ENCODE results near the gene TBL1X. TPM values are rescaled to one million over a fixed set of nuclear protein-coding genes. Genes with fewer than 3 reads are reported as not detected.

Gene TBL1X
- total and polyA plus RNA-seq, 2 donors = 6.8 to 11.5 TPM

- Histone ChIP-seq H3K27me3 (ENCODE audit: control insufficient read depth in 2 of 2, insufficient read depth in 1 of 2, low read length in 1 of 2) (no peaks in the 10 kb centered on the region), H3K4me3 (ENCODE audit: low read length in 2 of 2) (no peak overlapping the region), H3K36me3 (ENCODE audit: control insufficient read depth in 2 of 2, insufficient read depth in 2 of 2, low read length in 1 of 2) (peaks cover 3 to 6% of the 10 kb centered on the region in 2 donors), H3K27ac (ENCODE audit: low read depth in 1 of 2, low read length in 1 of 2) (no peak overlapping the region), H3K4me1 (ENCODE audit: control insufficient read depth in 2 of 2, insufficient read depth in 2 of 2, low read length in 2 of 2) (no peaks in the 10 kb centered on the region), H3K9me3 (ENCODE audit: control insufficient read depth in 2 of 2, insufficient read depth in 1 of 2, low read length in 1 of 2) (peaks cover 0 to 25% of the 10 kb centered on the region in 2 donors)
- no peak for DNase-seq (ENCODE audit: low read depth in 6 of 9, low spot score in 9 of 9)
- WGBS = 96% methylated on average over 2 of the region's 2 CpGs
Measured at GRCh38 chrX:9724711-9725110, 259.9 kb downstream of the TBL1X start.

- no peaks in the 10 kb centered on the region for H3K36me3 ChIP-seq (ENCODE audit: control insufficient read depth in 2 of 2, insufficient read depth in 2 of 2, low read length in 1 of 2)
- DNase-seq (ENCODE audit: low read depth in 6 of 9, low spot score in 9 of 9) = no peak
- no peak overlapping the region for H3K27ac ChIP-seq (ENCODE audit: low read depth in 1 of 2, low read length in 1 of 2)
- no peak overlapping the region for H3K4me3 ChIP-seq (ENCODE audit: low read length in 2 of 2)
- H3K4me1 ChIP-seq (ENCODE audit: control insufficient read depth in 2 of 2, insufficient read depth in 2 of 2, low read length in 2 of 2) = no peaks in the 10 kb centered on the region
- 80% methylated on average over 3 of the region's 3 CpGs for WGBS
- H3K27me3 ChIP-seq (ENCODE audit: control insufficient read depth in 2 of 2, insufficient read depth in 1 of 2, low read length in 1 of 2) = no peaks in the 10 kb centered on the region
- peaks cover 0 to 10% of the 10 kb centered on the region in 2 donors for H3K9me3 ChIP-seq (ENCODE audit: control insufficient read depth in 2 of 2, insufficient read depth in 1 of 2, low read length in 1 of 2)
Measured at GRCh38 chrX:9728261-9728660, 263.4 kb downstream of the TBL1X start.

- Histone ChIP-seq H3K36me3 (ENCODE audit: control insufficient read depth in 2 of 2, insufficient read depth in 2 of 2, low read length in 1 of 2) (no peaks in the 10 kb centered on the region), H3K27me3 (ENCODE audit: control insufficient read depth in 2 of 2, insufficient read depth in 1 of 2, low read length in 1 of 2) (no peaks in the 10 kb centered on the region), H3K4me1 (ENCODE audit: control insufficient read depth in 2 of 2, insufficient read depth in 2 of 2, low read length in 2 of 2) (no peaks in the 10 kb centered on the region), H3K27ac (ENCODE audit: low read depth in 1 of 2, low read length in 1 of 2) (no peak overlapping the region), H3K9me3 (ENCODE audit: control insufficient read depth in 2 of 2, insufficient read depth in 1 of 2, low read length in 1 of 2) (peaks cover 0 to 9% of the 10 kb centered on the region in 2 donors), H3K4me3 (ENCODE audit: low read length in 2 of 2) (no peak overlapping the region)
- 95% methylated on average over 5 of the region's 5 CpGs for WGBS
- DNase-seq (ENCODE audit: low read depth in 6 of 9, low spot score in 9 of 9) = no peak
Measured at GRCh38 chrX:9729171-9729885, 264.5 kb downstream of the TBL1X start.

GRCh38 chrX:9730078-9730477, 265.2 kb downstream of the TBL1X start:
- 96% methylated on average over 2 of the region's 3 CpGs for WGBS
- Histone ChIP-seq H3K4me3 (ENCODE audit: low read length in 2 of 2) (no peak overlapping the region), H3K9me3 (ENCODE audit: control insufficient read depth in 2 of 2, insufficient read depth in 1 of 2, low read length in 1 of 2) (peaks cover 0 to 9% of the 10 kb centered on the region in 2 donors), H3K4me1 (ENCODE audit: control insufficient read depth in 2 of 2, insufficient read depth in 2 of 2, low read length in 2 of 2) (no peaks in the 10 kb centered on the region), H3K27ac (ENCODE audit: low read depth in 1 of 2, low read length in 1 of 2) (no peak overlapping the region), H3K27me3 (ENCODE audit: control insufficient read depth in 2 of 2, insufficient read depth in 1 of 2, low read length in 1 of 2) (no peaks in the 10 kb centered on the region), H3K36me3 (ENCODE audit: control insufficient read depth in 2 of 2, insufficient read depth in 2 of 2, low read length in 1 of 2) (no peaks in the 10 kb centered on the region)
- DNase-seq (ENCODE audit: low read depth in 6 of 9, low spot score in 9 of 9) = no peak

- DNase-seq (ENCODE audit: low read depth in 6 of 9, low spot score in 9 of 9) = no peak
- H3K27me3 ChIP-seq (ENCODE audit: control insufficient read depth in 2 of 2, insufficient read depth in 1 of 2, low read length in 1 of 2) = no peaks in the 10 kb centered on the region
- no peak overlapping the region for H3K4me3 ChIP-seq (ENCODE audit: low read length in 2 of 2)
- H3K36me3 ChIP-seq (ENCODE audit: control insufficient read depth in 2 of 2, insufficient read depth in 2 of 2, low read length in 1 of 2) = no peaks in the 10 kb centered on the region
- peaks cover 0 to 9% of the 10 kb centered on the region in 2 donors for H3K9me3 ChIP-seq (ENCODE audit: control insufficient read depth in 2 of 2, insufficient read depth in 1 of 2, low read length in 1 of 2)
- H3K27ac ChIP-seq (ENCODE audit: low read depth in 1 of 2, low read length in 1 of 2) = no peak overlapping the region
- H3K4me1 ChIP-seq (ENCODE audit: control insufficient read depth in 2 of 2, insufficient read depth in 2 of 2, low read length in 2 of 2) = no peaks in the 10 kb centered on the region
- WGBS = 88% methylated on average over 1 of the region's 1 CpG
Measured at GRCh38 chrX:9730752-9731151, 265.9 kb downstream of the TBL1X start.

GRCh38 chrX:9737363-9737762, 272.5 kb downstream of the TBL1X start:
- WGBS = 93% methylated on average over 7 of the region's 7 CpGs
- no peaks in the 10 kb centered on the region for H3K36me3 ChIP-seq (ENCODE audit: control insufficient read depth in 2 of 2, insufficient read depth in 2 of 2, low read length in 1 of 2)
- no peak for DNase-seq (ENCODE audit: low read depth in 6 of 9, low spot score in 9 of 9)
- no peaks in the 10 kb centered on the region for H3K27me3 ChIP-seq (ENCODE audit: control insufficient read depth in 2 of 2, insufficient read depth in 1 of 2, low read length in 1 of 2)
- no peaks in the 10 kb centered on the region for H3K9me3 ChIP-seq (ENCODE audit: control insufficient read depth in 2 of 2, insufficient read depth in 1 of 2, low read length in 1 of 2)
- H3K27ac ChIP-seq (ENCODE audit: low read depth in 1 of 2, low read length in 1 of 2) = no peak overlapping the region
- H3K4me1 ChIP-seq (ENCODE audit: control insufficient read depth in 2 of 2, insufficient read depth in 2 of 2, low read length in 2 of 2) = no peaks in the 10 kb centered on the region
- no peak overlapping the region for H3K4me3 ChIP-seq (ENCODE audit: low read length in 2 of 2)

- no peak overlapping the region for H3K4me3 ChIP-seq (ENCODE audit: low read length in 2 of 2)
- H3K36me3 ChIP-seq (ENCODE audit: control insufficient read depth in 2 of 2, insufficient read depth in 2 of 2, low read length in 1 of 2) = no peaks in the 10 kb centered on the region
- no peak overlapping the region for H3K27ac ChIP-seq (ENCODE audit: low read depth in 1 of 2, low read length in 1 of 2)
- no peaks in the 10 kb centered on the region for H3K4me1 ChIP-seq (ENCODE audit: control insufficient read depth in 2 of 2, insufficient read depth in 2 of 2, low read length in 2 of 2)
- WGBS = 71% methylated on average over 3 of the region's 3 CpGs
- DNase-seq (ENCODE audit: low read depth in 6 of 9, low spot score in 9 of 9) = no peak
- no peaks in the 10 kb centered on the region for H3K27me3 ChIP-seq (ENCODE audit: control insufficient read depth in 2 of 2, insufficient read depth in 1 of 2, low read length in 1 of 2)
- H3K9me3 ChIP-seq (ENCODE audit: control insufficient read depth in 2 of 2, insufficient read depth in 1 of 2, low read length in 1 of 2) = no peaks in the 10 kb centered on the region
Measured at GRCh38 chrX:9738151-9738550, 273.3 kb downstream of the TBL1X start.

- no peak for DNase-seq (ENCODE audit: low read depth in 6 of 9, low spot score in 9 of 9)
- Histone ChIP-seq H3K36me3 (ENCODE audit: control insufficient read depth in 2 of 2, insufficient read depth in 2 of 2, low read length in 1 of 2) (no peaks in the 10 kb centered on the region), H3K27ac (ENCODE audit: low read depth in 1 of 2, low read length in 1 of 2) (no peak overlapping the region), H3K4me1 (ENCODE audit: control insufficient read depth in 2 of 2, insufficient read depth in 2 of 2, low read length in 2 of 2) (no peaks in the 10 kb centered on the region), H3K9me3 (ENCODE audit: control insufficient read depth in 2 of 2, insufficient read depth in 1 of 2, low read length in 1 of 2) (no peaks in the 10 kb centered on the region), H3K27me3 (ENCODE audit: control insufficient read depth in 2 of 2, insufficient read depth in 1 of 2, low read length in 1 of 2) (no peaks in the 10 kb centered on the region), H3K4me3 (ENCODE audit: low read length in 2 of 2) (no peak overlapping the region)
- WGBS = 84% methylated on average over 5 of the region's 5 CpGs
Measured at GRCh38 chrX:9739130-9739529, 274.3 kb downstream of the TBL1X start.

- H3K27me3 ChIP-seq (ENCODE audit: control insufficient read depth in 2 of 2, insufficient read depth in 1 of 2, low read length in 1 of 2) = peaks cover 0 to 2% of the 10 kb centered on the region in 2 donors
- H3K4me3 ChIP-seq (ENCODE audit: low read length in 2 of 2) = no peak overlapping the region
- H3K4me1 ChIP-seq (ENCODE audit: control insufficient read depth in 2 of 2, insufficient read depth in 2 of 2, low read length in 2 of 2) = no peaks in the 10 kb centered on the region
- 49% methylated on average over 11 of the region's 11 CpGs for WGBS
- peaks cover 0 to 13% of the 10 kb centered on the region in 2 donors for H3K9me3 ChIP-seq (ENCODE audit: control insufficient read depth in 2 of 2, insufficient read depth in 1 of 2, low read length in 1 of 2)
- no peaks in the 10 kb centered on the region for H3K36me3 ChIP-seq (ENCODE audit: control insufficient read depth in 2 of 2, insufficient read depth in 2 of 2, low read length in 1 of 2)
- no peak overlapping the region for H3K27ac ChIP-seq (ENCODE audit: low read depth in 1 of 2, low read length in 1 of 2)
- DNase-seq (ENCODE audit: low read depth in 6 of 9, low spot score in 9 of 9) = no peak
Measured at GRCh38 chrX:9745417-9746115, 280.7 kb downstream of the TBL1X start.
